AG04449 (cell line): ENCODE results near the gene MYOF.
"Not testable (repeated sequence)": the region's sequence is repeated elsewhere in the genome, so short reads cannot be mapped to it uniquely, and the experiment has no call there.

Source experiments
- CTCF ChIA-PET: fragments of 350-600 bp; formaldehyde crosslinking; extraction: SDS; loops from one replicate; lab custom pipeline; 2021; ENCODE audit warnings: antibody characterized with exemption; lab: Yijun Ruan, JAX
- POLR2A ChIA-PET: fragments of 400-600, 350-600 bp; formaldehyde crosslinking; extraction: SDS; loops from one replicate; lab custom pipeline; 2020; ENCODE audit warnings: antibody characterized with exemption, inconsistent platforms; lab: Yijun Ruan, JAX
- DNase-seq: peaks from one replicate; pipeline ENCODE4 v3.0.0-alpha.2; 2010; ENCODE audit warnings: low read depth, low spot score
- H3K4me3 ChIP-seq: 2 replicates; pipeline ENCODE4 v1.5.1; 2011; ENCODE audit warnings: low read depth, mild to moderate bottlenecking, control low read depth, low read length
- CTCF ChIP-seq: IDR thresholded peaks from one replicate; pipeline ENCODE4 v1.5.1; 2011; ENCODE audit warnings: mild to moderate bottlenecking, moderate library complexity, low read length, control low read depth, inconsistent platforms; ENCODE audit not compliant: insufficient read depth; ENCODE audit errors: missing control alignments

The MYOF gene

GRCh38 chr10:93330824-93331223 is 151.3 kb downstream of the MYOF start:
- CTCF ChIA-PET = no interaction called here
- no peak for DNase-seq
- no peak overlapping the region for H3K4me3 ChIP-seq
- POLR2A ChIA-PET = no interaction called here
- TF ChIP-seq CTCF = no peak

GRCh38 chr10:93319896-93320295 is 162.2 kb downstream of the MYOF start:
- POLR2A ChIA-PET = no interaction called here
- DNase-seq = no peak
- CTCF ChIA-PET = interaction anchor here (0.9 to 1.9 kb wide), 4 partner anchors 33 to 435 kb away, joined by 3 to 9 read pairs (median 7); no protein-coding TSS in a partner anchor
- no peak overlapping the region for H3K4me3 ChIP-seq
- no peak for TF ChIP-seq CTCF

GRCh38 chr10:93319096-93319495 is 163.0 kb downstream of the MYOF start:
- H3K4me3 ChIP-seq = no peak overlapping the region
- no peak for TF ChIP-seq CTCF
- ChIA-PET POLR2A (no interaction called here), CTCF (interaction anchor here (1.0 to 1.9 kb wide), 4 partner anchors 11 to 434 kb away, joined by 3 to 9 read pairs (median 7); no protein-coding TSS in a partner anchor)
- DNase-seq = no peak

- no peak for TF ChIP-seq CTCF
Measured at GRCh38 chr10:93315246-93315645, 166.9 kb downstream of the MYOF start.

GRCh38 chr10:93314656-93315055 is 167.5 kb downstream of the MYOF start:
- H3K4me3 ChIP-seq, POLR2A ChIA-PET, DNase-seq: not testable (repeated sequence)
- CTCF ChIA-PET = interaction anchor here (0.7 to 1.4 kb wide), 2 partner anchors 10 to 234 kb away, joined by 4 to 5 read pairs; no protein-coding TSS in a partner anchor

More at GRCh38 chr10:93315246-93315645, 166.9 kb downstream of the MYOF start:
- no peak overlapping the region for H3K4me3 ChIP-seq
- CTCF ChIA-PET = interaction anchor here (0.7 to 1.4 kb wide), 2 partner anchors 10 to 235 kb away, joined by 4 to 5 read pairs; no protein-coding TSS in a partner anchor
- POLR2A ChIA-PET = no interaction called here
- DNase-seq = no peak

GRCh38 chr10:93313798-93314197 is 168.3 kb downstream of the MYOF start:
- TF ChIP-seq CTCF = no peak
- no peak overlapping the region for H3K4me3 ChIP-seq
- ChIA-PET CTCF (interaction anchor here (1.1 kb wide), 1 partner anchor 37 kb away, joined by 3 read pairs; no protein-coding TSS in a partner anchor), POLR2A (no interaction called here)
- no peak for DNase-seq

- no peak overlapping the region for H3K4me3 ChIP-seq
- DNase-seq = no peak
- POLR2A ChIA-PET = no interaction called here
- no peak for TF ChIP-seq CTCF
- CTCF ChIA-PET = interaction anchor here (1.2 to 1.4 kb wide), 3 partner anchors 43 to 229 kb away, joined by 3 to 6 read pairs (median 3); no protein-coding TSS in a partner anchor
Measured at GRCh38 chr10:93309062-93309461, 173.1 kb downstream of the MYOF start.
